ENCODE results near the gene LAGE3. TPM values are rescaled to one million over a fixed set of nuclear protein-coding genes. Genes with fewer than 3 reads are reported as not detected.

LAGE3 gene
- total and polyA plus RNA-seq, 2 donors (not counting 3 experiments of a cell fraction or from before 2014, with no cell fraction given) = 14.3 to 31.9 TPM

- DNase-seq (ENCODE audit: low read depth, low spot score) (no peak), FAIRE-seq (no peak)
- H3K9ac ChIP-seq (replicated peaks; ENCODE audit: extremely low read depth, insufficient read depth, low read length) = no peak overlapping the region
- dilution Hi-C loops (cut with MboI; ENCODE audit: extremely low pct_ligation_motif_present, low sequenced_read_pairs) = no loop called here
- intact Hi-C loops (cut with micrococcal nuclease) = no loop called here
- peaks cover 3% of the 10 kb centered on the region for H3K79me2 ChIP-seq (ENCODE audit: control insufficient read depth, insufficient read depth, low read length)
- CTCF ChIA-PET = no interaction called here
- H3K9me3 ChIP-seq (replicated peaks; ENCODE audit: control insufficient read depth, insufficient read depth, low read length) = no peaks in the 10 kb centered on the region
- H4K20me1 ChIP-seq (replicated peaks; ENCODE audit: control insufficient read depth, extremely low read depth, insufficient read depth, low read length) = no peaks in the 10 kb centered on the region
- H3K27me3 ChIP-seq (ENCODE audit: control insufficient read depth in 2 of 2, insufficient read depth in 2 of 2, low read length in 2 of 2) = no peaks in the 10 kb centered on the region
- peaks cover 12% of the 10 kb centered on the region for H3K4me1 ChIP-seq (ENCODE audit: control insufficient read depth, extremely low read depth, insufficient read depth, low read length)
- H3K4me2 ChIP-seq (ENCODE audit: insufficient read depth, low read length) = no peak overlapping the region
- TF ChIP-seq MAX (IDR thresholded peaks at IDR 0.05; ENCODE audit: insufficient read depth, insufficient read length) (no peak), MYC (IDR thresholded peaks at IDR 0.05; ENCODE audit: low read depth, low read length) (no peak), POLR2AphosphoS5 (IDR thresholded peaks at IDR 0.05; ENCODE audit: insufficient read depth, low read depth, low read length) (no peak), FOS (IDR thresholded peaks at IDR 0.05; ENCODE audit: borderline replicate concordance, insufficient read depth, low read length) (no peak), JUN (IDR thresholded peaks at IDR 0.05; ENCODE audit: borderline replicate concordance, insufficient read depth, insufficient read length, low read depth) (no peak), GATA2 (IDR thresholded peaks at IDR 0.05; ENCODE audit: insufficient read depth, insufficient read length, low read depth, low read length) (no peak), EZH2 (IDR thresholded peaks at IDR 0.05; ENCODE audit: borderline replicate concordance, low read depth, low read length, severe bottlenecking) (no peak), POLR2A (IDR thresholded peaks at IDR 0.05; ENCODE audit: low read depth, low read length) (no peak), CTCF (IDR thresholded peaks at IDR 0.05; ENCODE audit: extremely low read depth in 1 of 2, insufficient read depth in 1 of 2, low read depth in 1 of 2, low read length in 2 of 2) (no peak)
- POLR2A ChIA-PET = no interaction called here
- no peak overlapping the region for H2AFZ ChIP-seq (ENCODE audit: low read depth, low read length)
- H3K27ac ChIP-seq (ENCODE audit: insufficient read depth, low read depth, low read length) = no peak overlapping the region
- H3K36me3 ChIP-seq (ENCODE audit: control insufficient read depth in 2 of 2, extremely low read depth in 1 of 2, insufficient read depth in 2 of 2, low read length in 2 of 2) = no peaks in the 10 kb centered on the region
- no peak overlapping the region for H3K4me3 ChIP-seq (replicated peaks in 1 of 3; ENCODE audit: insufficient read depth in 1 of 3, low read depth in 1 of 3, low read length in 3 of 3)
- no peaks in the 10 kb centered on the region for H3K9me1 ChIP-seq (replicated peaks; ENCODE audit: control insufficient read depth, extremely low read depth, insufficient read depth, low read length)
- BruUV-seq (replicated peaks) = no TSS peak
These were observed 33.9 kb upstream of the LAGE3 start for GRCh38 chrX:154512879-154513553.

Measured in endothelial cell of umbilical vein (primary cell).